Amniotic stem cell (primary cell): ENCODE results near the gene TUBB4B.
A peak's percentile ranks its signal among the peaks of the same experiment; 100 is the strongest.
"Not testable (repeated sequence)": the region's sequence is repeated elsewhere in the genome, so short reads cannot be mapped to it uniquely, and the experiment has no call there.

Source experiments
- DNase-seq: peaks from one replicate; lab custom pipeline; 2025; lab: John Stamatoyannopoulos, UW

TUBB4B gene

GRCh38 chr9:137252555-137253506 lies 11.7 kb downstream of the TUBB4B start:
- DNase-seq: no peak

GRCh38 chr9:137253717-137254623 lies 12.9 kb downstream of the TUBB4B start:
- no peak for DNase-seq

GRCh38 chr9:137254624-137255447 lies 13.7 kb downstream of the TUBB4B start, which contains the start of gene NELFB:
NELFB (plus strand) TSS chr9:137255327.
- DNase-seq: peak; percentile 69

- no peak for DNase-seq
These were observed 14.5 kb downstream of the TUBB4B start for GRCh38 chr9:137255448-137256114.

GRCh38 chr9:137256362-137256761 lies 15.3 kb downstream of the TUBB4B start:
- DNase-seq: no peak

GRCh38 chr9:137256856-137257255 lies 15.8 kb downstream of the TUBB4B start:
- DNase-seq: no peak

- DNase-seq: not testable (repeated sequence)
These were observed 21.3 kb downstream of the TUBB4B start for GRCh38 chr9:137262173-137262908.

- DNase-seq: no peak
These were observed 21.8 kb downstream of the TUBB4B start for GRCh38 chr9:137262909-137263285.

GRCh38 chr9:137263506-137263905 lies 22.4 kb downstream of the TUBB4B start:
- no peak for DNase-seq

GRCh38 chr9:137264067-137264466 lies 23.0 kb downstream of the TUBB4B start:
- DNase-seq: no peak

GRCh38 chr9:137265496-137266161 lies 24.5 kb downstream of the TUBB4B start:
- no peak for DNase-seq

- no peak for DNase-seq
These were observed 25.1 kb downstream of the TUBB4B start for GRCh38 chr9:137266162-137266527.

GRCh38 chr9:137266585-137267453 lies 25.7 kb downstream of the TUBB4B start:
- DNase-seq: no peak

GRCh38 chr9:137267933-137268355 lies 26.9 kb downstream of the TUBB4B start:
- no peak for DNase-seq

- DNase-seq: no peak
These were observed 27.6 kb downstream of the TUBB4B start for GRCh38 chr9:137268538-137269201.

- no peak for DNase-seq
These were observed 28.2 kb downstream of the TUBB4B start for GRCh38 chr9:137269231-137269772.

GRCh38 chr9:137270929-137271695 lies 30.0 kb downstream of the TUBB4B start:
- DNase-seq: no peak
